ENCODE measurements around the gene THRB.

THRB gene

GRCh38 chr3:24160424-24161095 lies 334.1 kb downstream of the THRB start:
- no peak for DNase-seq

GRCh38 chr3:24158761-24159454 lies 335.7 kb downstream of the THRB start:
- DNase-seq, result no peak

GRCh38 chr3:24157106-24157505 lies 337.5 kb downstream of the THRB start:
- no peak for DNase-seq

- no peak for DNase-seq
These were observed 338.2 kb downstream of the THRB start for GRCh38 chr3:24156466-24156865.

GRCh38 chr3:24155276-24155675 lies 339.4 kb downstream of the THRB start:
- no peak for DNase-seq

- no peak for DNase-seq
These were observed 339.9 kb downstream of the THRB start for GRCh38 chr3:24154781-24155180.

- DNase-seq, result no peak
These were observed 340.5 kb downstream of the THRB start for GRCh38 chr3:24154013-24154695.

GRCh38 chr3:24151594-24151993 lies 343.1 kb downstream of the THRB start:
- DNase-seq, result no peak

GRCh38 chr3:24149032-24149431 lies 345.6 kb downstream of the THRB start:
- DNase-seq, result no peak

- DNase-seq, result no peak
These were observed 348.4 kb downstream of the THRB start for GRCh38 chr3:24145981-24146822.

GRCh38 chr3:24145481-24145880 lies 349.2 kb downstream of the THRB start:
- DNase-seq, result no peak

- DNase-seq, result no peak
These were observed 352.5 kb downstream of the THRB start for GRCh38 chr3:24142127-24142526.

- DNase-seq, result no peak
These were observed 353.1 kb downstream of the THRB start for GRCh38 chr3:24141548-24141947.

- DNase-seq, result no peak
These were observed 354.9 kb downstream of the THRB start for GRCh38 chr3:24139463-24140412.

- DNase-seq, result no peak
These were observed 355.8 kb downstream of the THRB start for GRCh38 chr3:24138876-24139256.

- no peak for DNase-seq
These were observed 356.4 kb downstream of the THRB start for GRCh38 chr3:24137958-24138875.

- DNase-seq, result no peak
These were observed 357.3 kb downstream of the THRB start for GRCh38 chr3:24137334-24137733.

- no peak for DNase-seq
These were observed 357.9 kb downstream of the THRB start for GRCh38 chr3:24136624-24137310.

GRCh38 chr3:24135280-24135679 lies 359.4 kb downstream of the THRB start:
- no peak for DNase-seq

- no peak for DNase-seq
These were observed 360.7 kb downstream of the THRB start for GRCh38 chr3:24133942-24134341.

Measured in NCI-H1930 (cell line).